LoVo (cell line): ENCODE measurements around the gene EXOSC1.
"Not testable (repeated sequence)": the region's sequence is repeated elsewhere in the genome, so short reads cannot be mapped to it uniquely, and the experiment has no call there.

Source experiments
- DNase-seq: peaks from one replicate; pipeline ENCODE4 v3.0.0-alpha.2; 2016; ENCODE audit warnings: low spot score

Gene EXOSC1

GRCh38 chr10:97445722-97446639 is at the start of gene EXOSC1, which contains the start of gene ZDHHC16:
TSS of gene EXOSC1 (minus strand) at chr10:97446006. CDS start at chr10:97445985, 21 bp downstream.
TSS of gene ZDHHC16 (plus strand) at chr10:97446175. CDS start at chr10:97451676, 5,501 bp downstream.
- DNase-seq = peak; percentile 94

GRCh38 chr10:97494863-97495506 is 49.2 kb upstream of the EXOSC1 start:
- DNase-seq = no peak

GRCh38 chr10:97494151-97494550 is 48.3 kb upstream of the EXOSC1 start:
- no peak for DNase-seq

- DNase-seq = no peak
Measured at GRCh38 chr10:97490592-97490991, 44.8 kb upstream of the EXOSC1 start.

- DNase-seq = no peak
Measured at GRCh38 chr10:97485647-97486281, 40.0 kb upstream of the EXOSC1 start.

- DNase-seq = no peak
Measured at GRCh38 chr10:97483921-97484320, 38.1 kb upstream of the EXOSC1 start.

- no peak for DNase-seq
Measured at GRCh38 chr10:97483506-97483905, 37.7 kb upstream of the EXOSC1 start.

- DNase-seq = no peak
Measured at GRCh38 chr10:97482381-97482780, 36.6 kb upstream of the EXOSC1 start.

GRCh38 chr10:97481071-97481470 is 35.3 kb upstream of the EXOSC1 start:
- DNase-seq = no peak

GRCh38 chr10:97479939-97480338 is 34.1 kb upstream of the EXOSC1 start:
- DNase-seq = no peak

- DNase-seq = not testable (repeated sequence)
Measured at GRCh38 chr10:97479410-97479809, 33.6 kb upstream of the EXOSC1 start.

- no peak for DNase-seq
Measured at GRCh38 chr10:97475936-97476594, 30.3 kb upstream of the EXOSC1 start.

GRCh38 chr10:97474918-97475317 is 29.1 kb upstream of the EXOSC1 start:
- no peak for DNase-seq

- not testable (repeated sequence) for DNase-seq
Measured at GRCh38 chr10:97468781-97469180, 23.0 kb upstream of the EXOSC1 start.

GRCh38 chr10:97468162-97468561 is 22.4 kb upstream of the EXOSC1 start:
- no peak for DNase-seq

- DNase-seq = peak; percentile 34
Measured at GRCh38 chr10:97466755-97467154, 20.9 kb upstream of the EXOSC1 start.

GRCh38 chr10:97465982-97466381 is 20.2 kb upstream of the EXOSC1 start:
- no peak for DNase-seq

- DNase-seq = no peak
Measured at GRCh38 chr10:97464226-97464625, 18.4 kb upstream of the EXOSC1 start.

- DNase-seq = peak; percentile 10
Measured at GRCh38 chr10:97463363-97464132, 17.7 kb upstream of the EXOSC1 start.

- DNase-seq = no peak
Measured at GRCh38 chr10:97462309-97462708, 16.5 kb upstream of the EXOSC1 start.

- no peak for DNase-seq
Measured at GRCh38 chr10:97459933-97460332, 14.1 kb upstream of the EXOSC1 start.
